HG02623 (cell line): ENCODE results near the gene GPRC5C.

Experiments
- ATAC-seq: cut with Tn5 transposase; IDR thresholded peaks from one replicate; pipeline ENCODE4 v1.9.1; 2021; ENCODE audit warnings: moderate library complexity; ENCODE audit not compliant: unreplicated experiment

The GPRC5C gene

GRCh38 chr17:74431568-74432423, at the start of gene GPRC5C:
Gene GPRC5C, plus strand, starts transcription at chr17:74432088. Its CDS starts 7,689 bp downstream, at chr17:74439777.
- ATAC-seq = no peak

GRCh38 chr17:74383141-74383540, 48.7 kb upstream of the GPRC5C start:
- ATAC-seq = no peak

- ATAC-seq = no peak
Observed at GRCh38 chr17:74385201-74385600, 46.7 kb upstream of the GPRC5C start.

GRCh38 chr17:74386386-74386785, 45.5 kb upstream of the GPRC5C start:
- ATAC-seq = no peak

- no peak for ATAC-seq
Observed at GRCh38 chr17:74387365-74388218, 44.3 kb upstream of the GPRC5C start.

GRCh38 chr17:74389084-74389753, 42.7 kb upstream of the GPRC5C start:
- ATAC-seq = no peak

GRCh38 chr17:74389937-74390679, 41.8 kb upstream of the GPRC5C start:
- ATAC-seq = no peak

GRCh38 chr17:74390680-74391653, 40.9 kb upstream of the GPRC5C start:
- ATAC-seq = no peak

- no peak for ATAC-seq
Observed at GRCh38 chr17:74391771-74392170, 40.1 kb upstream of the GPRC5C start.

GRCh38 chr17:74392848-74393247, 39.0 kb upstream of the GPRC5C start:
- no peak for ATAC-seq

- no peak for ATAC-seq
Observed at GRCh38 chr17:74393346-74393942, 38.4 kb upstream of the GPRC5C start.

- ATAC-seq = no peak
Observed at GRCh38 chr17:74394275-74394950, 37.5 kb upstream of the GPRC5C start.

GRCh38 chr17:74394977-74395376, 36.9 kb upstream of the GPRC5C start:
- no peak for ATAC-seq

GRCh38 chr17:74396567-74396966, 35.3 kb upstream of the GPRC5C start:
- no peak for ATAC-seq

- ATAC-seq = no peak
Observed at GRCh38 chr17:74402048-74402447, 29.8 kb upstream of the GPRC5C start.

- ATAC-seq = no peak
Observed at GRCh38 chr17:74403512-74404137, 28.3 kb upstream of the GPRC5C start.

GRCh38 chr17:74404218-74404617, 27.7 kb upstream of the GPRC5C start:
- ATAC-seq = no peak

- no peak for ATAC-seq
Observed at GRCh38 chr17:74404789-74405188, 27.1 kb upstream of the GPRC5C start.
